ENCODE data around the gene TMEM108. TPM values are rescaled to one million over a fixed set of nuclear protein-coding genes. Genes with fewer than 3 reads are reported as not detected.
A peak's percentile ranks its signal among the peaks of the same experiment; 100 is the strongest.
"Not testable (repeated sequence)": the region's sequence is repeated elsewhere in the genome, so short reads cannot be mapped to it uniquely, and the experiment has no call there.

Gene TMEM108
- 0.17 and 0.23 TPM in 2 replicates for total RNA-seq

DNA sequence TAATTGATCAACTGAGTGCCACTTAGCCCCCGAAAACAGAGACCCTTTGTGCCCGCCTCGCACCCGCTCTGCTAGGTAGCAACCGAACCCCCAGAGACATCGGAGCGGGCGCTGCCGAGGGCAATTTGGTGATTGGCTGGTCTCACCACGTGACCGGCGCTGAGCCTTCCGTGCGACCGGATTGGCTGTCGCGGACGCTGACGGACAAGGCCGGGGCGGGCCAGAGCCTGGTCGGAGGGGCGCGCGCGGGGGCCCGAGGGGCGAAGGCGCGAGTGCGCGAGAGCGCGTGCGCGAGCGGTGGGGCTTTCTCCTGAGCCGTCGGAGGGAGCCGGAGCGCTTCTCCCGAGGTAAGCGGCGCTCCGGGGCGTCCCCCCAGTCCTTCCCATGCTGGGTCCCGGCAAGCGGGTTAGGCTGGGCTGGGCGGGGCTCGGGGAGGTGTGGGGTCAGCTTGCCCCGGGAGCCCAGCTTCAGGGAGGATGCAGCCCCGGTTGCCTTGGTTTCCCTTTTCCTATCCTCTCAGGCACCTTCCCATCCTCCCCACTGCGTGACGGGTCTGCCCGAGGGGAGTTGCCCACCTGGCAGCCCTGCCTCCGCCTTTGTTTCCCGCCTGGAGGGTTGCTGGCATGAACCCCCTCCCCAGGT lies at the start of gene TMEM108:
Gene TMEM108, plus strand, starts transcription at position 303 of the 642 bp plus-strand sequence.
- peak; percentile 66 for DNase-seq

GRCh38 chr3:132995971-132996370 lies 42.2 kb upstream of the TMEM108 start:
- no peak for DNase-seq

GRCh38 chr3:132997404-132998185 lies 40.6 kb upstream of the TMEM108 start:
- DNase-seq, result no peak

DNA sequence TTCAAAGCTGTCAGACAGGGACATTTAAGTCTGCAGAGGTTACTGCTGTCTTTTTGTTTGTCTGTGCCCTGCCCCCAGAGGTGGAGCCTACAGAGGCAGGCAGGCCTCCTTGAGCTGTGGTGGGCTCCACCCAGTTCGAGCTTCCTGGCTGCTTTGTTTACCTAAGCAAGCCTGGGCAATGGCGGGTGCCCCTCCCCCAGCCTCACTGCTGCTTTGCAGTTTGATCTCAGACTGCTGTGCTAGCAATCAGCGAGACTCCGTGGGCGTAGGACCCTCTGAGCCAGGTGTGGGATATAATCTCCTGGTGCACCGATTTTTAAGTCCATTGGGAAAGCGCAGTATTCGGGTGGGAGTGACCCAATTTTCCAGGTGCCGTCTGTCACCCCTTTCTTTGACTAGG lies 33.2 kb upstream of the TMEM108 start:
- not testable (repeated sequence) for DNase-seq

- no peak for DNase-seq
Measured at GRCh38 chr3:133007601-133008000, 30.6 kb upstream of the TMEM108 start.

DNA sequence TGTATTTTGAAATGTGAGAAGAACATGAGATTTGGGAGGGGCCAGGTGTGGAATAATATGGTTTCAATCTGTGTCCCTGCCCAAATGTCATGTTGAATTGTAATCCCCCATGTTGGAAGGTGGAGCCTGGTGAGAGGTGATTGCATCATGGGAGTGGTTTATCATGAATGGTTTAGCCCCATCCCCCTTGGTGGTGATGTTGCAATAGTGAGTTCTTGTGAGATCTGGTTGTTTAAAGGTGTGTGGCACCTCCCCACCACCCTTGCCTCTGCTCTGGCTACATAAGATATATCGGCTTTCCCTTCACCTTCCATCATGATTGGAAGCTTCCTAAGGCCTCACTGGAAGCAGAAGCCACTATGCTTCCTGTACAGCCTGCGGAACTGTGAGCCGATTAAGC lies 23.9 kb upstream of the TMEM108 start:
- no peak for DNase-seq

GRCh38 chr3:133015573-133015972 lies 22.6 kb upstream of the TMEM108 start:
- DNase-seq, result not testable (repeated sequence)

- no peak for DNase-seq
Measured at GRCh38 chr3:133016838-133017309, 21.3 kb upstream of the TMEM108 start.

DNA sequence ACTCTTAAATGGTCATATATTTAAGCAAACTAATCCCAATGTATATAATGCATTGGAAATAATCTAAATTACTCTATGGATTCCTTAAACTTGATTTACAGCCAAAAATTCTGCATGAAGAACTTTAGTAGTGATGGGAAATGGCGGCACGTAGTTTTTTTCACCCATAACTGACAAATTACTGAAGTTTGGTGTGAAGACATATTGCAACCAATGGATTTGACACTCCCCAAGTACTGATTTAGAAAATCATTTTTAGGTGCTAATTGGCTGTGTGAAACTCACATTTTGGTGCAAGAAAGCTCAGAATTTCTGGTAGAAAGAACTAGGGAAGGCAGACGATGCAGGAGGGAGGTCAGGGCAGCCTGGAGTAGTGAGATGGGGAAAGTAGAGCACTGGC lies 19.3 kb upstream of the TMEM108 start:
- DNase-seq, result no peak

GRCh38 chr3:133021206-133021605 lies 17.0 kb upstream of the TMEM108 start:
- no peak for DNase-seq

DNA sequence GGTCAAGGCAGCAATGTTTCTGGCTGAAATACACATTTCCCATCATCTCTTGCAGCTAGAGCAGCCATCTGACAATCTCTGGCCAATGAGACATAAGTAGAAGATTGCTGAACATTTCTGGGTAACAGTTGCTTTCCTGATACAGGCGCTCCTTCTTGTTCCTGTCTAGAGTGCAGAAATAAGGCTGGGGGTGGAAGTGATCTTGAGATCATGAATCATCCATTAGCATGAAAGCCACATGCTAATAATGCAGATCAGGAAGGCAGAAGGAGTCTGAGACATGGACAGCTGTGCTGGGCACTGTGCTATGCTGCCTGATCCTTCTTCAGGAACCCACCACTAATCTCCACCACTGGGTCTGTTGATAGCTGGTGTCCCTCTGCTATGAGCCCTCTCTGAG lies 14.8 kb upstream of the TMEM108 start:
- no peak for DNase-seq

DNA sequence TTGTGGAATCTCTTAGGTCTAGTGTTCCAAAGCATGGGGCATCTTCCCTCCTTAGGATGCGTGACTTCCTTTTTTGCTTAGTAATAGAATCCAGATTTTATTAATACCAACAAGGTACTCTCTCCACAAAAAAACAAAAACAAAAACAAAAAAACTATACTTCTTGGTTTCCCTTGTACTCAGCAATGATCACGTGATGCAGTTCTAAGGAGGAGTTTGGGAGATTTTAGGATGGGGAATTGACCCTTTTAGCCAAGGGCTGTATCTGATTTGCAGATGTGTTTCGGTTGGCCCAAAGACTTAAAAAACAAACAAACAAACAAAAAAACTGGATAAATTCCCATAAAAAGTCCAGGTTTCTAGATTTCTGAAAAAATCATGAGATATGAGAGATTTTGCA lies 12.6 kb upstream of the TMEM108 start:
- no peak for DNase-seq

DNA sequence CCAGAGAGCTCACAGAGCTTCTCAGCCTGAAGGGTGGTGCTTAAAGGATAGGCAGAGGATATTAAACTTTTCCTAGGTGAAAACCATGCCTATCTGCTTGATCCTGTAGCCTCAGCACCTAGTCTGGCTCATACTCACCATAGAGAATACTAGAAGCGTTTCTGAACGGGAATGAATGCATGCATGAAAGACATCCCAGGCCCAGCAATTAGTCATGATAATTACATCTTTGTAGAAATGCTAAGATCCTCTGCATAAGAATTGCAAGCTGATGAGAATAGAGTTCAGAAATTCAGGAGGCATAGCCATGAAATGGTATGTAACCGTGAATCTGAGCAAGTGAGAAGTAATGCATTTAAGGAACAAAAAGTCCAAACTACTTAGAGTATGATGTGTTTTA lies 5.9 kb upstream of the TMEM108 start:
- DNase-seq, result no peak

DNA sequence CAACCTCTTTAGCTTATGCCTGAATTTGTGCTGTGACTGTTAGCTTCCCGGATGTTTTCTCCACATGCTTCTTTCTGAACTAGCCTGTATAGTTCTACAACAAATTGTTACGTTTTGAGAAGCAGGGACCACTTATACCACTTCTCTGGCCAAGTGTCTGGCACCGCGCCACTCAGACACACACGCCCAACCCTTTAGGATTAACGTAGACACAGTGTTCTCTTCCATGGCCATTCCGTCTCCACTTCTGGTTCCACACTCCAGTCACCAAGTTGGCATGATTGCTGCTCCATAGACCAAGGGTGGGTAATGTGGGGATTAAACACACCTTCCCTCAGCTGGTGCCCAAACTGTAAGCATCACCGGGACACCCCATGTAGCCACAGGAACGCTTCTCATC lies 755 bp upstream of the TMEM108 start:
- DNase-seq, result no peak

DNA sequence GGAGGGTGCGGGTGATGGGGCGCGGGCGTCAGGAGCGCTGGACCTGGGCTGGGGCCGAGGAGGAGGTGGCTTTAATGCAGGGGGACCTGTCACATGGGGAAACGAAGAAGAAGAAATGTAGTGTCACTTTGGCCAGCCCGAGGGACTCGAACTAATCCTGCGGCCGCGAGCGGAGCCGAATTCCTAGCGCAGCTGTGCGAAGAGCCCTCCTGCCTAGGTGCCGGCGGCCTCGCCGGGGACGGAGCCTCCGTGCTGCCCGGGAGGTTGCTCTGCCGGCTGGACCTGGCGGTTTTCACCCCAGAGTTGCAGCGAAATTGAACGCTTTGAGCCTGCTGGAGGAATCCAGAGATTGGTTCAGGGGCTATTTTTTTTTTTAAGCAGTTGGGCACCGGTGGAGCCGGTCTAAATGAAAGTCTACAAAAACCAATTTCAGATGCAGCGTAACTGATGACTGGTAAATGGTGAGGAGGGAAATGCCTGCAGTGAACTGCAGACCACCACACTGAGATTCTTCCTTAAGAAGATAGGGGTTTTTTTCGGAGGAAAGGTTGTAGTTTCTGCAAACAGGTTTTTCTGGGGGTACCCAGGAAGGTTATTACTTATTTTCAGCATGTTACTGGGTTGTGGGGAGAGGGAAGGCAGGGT lies 662 bp downstream of the TMEM108 start:
- peak; percentile 7 for DNase-seq

- peak; percentile 87 for DNase-seq
Measured at GRCh38 chr3:133040696-133041523, 2.7 kb downstream of the TMEM108 start.

DNA sequence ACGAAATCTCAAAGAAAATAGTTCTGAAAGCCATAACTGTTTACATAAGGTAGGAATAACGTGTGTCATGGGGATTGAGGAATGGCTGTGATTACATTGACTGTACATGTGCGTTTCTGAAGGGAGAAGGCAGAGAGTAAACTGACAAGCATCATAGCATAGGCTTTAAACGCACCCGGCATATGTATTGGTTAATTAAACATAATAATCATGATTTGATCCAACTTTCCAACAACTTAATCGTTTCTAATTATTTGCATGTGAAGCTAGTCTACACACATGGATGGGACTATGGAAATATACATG lies 3.3 kb downstream of the TMEM108 start:
- DNase-seq, result no peak

DNA sequence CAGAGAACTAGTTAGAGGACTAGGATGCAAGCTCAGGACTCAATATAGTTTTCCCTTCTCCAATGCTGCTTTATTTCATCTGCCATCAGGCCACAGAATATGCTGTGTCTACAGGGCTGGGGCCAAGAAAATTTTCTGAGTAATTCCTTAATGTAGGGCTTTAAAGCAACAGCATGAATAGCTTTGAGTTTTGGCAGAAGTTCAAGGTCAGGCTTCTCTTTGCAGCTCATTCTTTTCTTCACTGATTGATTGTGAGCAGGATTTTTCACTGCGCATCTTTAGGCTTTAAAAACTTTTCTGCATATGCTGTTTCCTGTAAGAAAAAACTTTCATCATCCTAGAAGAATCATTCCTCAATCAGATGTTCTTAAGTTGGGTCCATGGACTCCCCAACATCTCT lies 4.6 kb downstream of the TMEM108 start:
- DNase-seq, result no peak

DNA sequence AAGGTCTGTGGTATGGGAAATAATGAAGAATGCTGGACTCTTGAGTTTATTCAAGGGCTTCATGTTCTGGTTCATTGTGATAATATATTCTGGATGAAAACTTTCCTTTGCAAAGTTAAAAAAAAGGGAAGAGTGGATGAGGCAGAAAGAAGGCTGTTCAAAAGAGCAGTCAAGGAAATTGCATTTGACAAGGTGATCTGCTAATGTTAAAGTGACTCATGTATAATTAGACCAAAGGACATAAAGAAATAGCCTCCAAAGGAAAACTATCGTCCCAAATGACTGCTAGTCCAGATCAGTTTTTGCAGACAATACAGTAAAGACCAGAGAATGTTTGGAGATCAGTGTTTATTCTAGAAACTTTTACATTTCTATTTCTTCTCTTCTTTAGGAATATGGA lies 9.8 kb downstream of the TMEM108 start:
- no peak for DNase-seq

DNA sequence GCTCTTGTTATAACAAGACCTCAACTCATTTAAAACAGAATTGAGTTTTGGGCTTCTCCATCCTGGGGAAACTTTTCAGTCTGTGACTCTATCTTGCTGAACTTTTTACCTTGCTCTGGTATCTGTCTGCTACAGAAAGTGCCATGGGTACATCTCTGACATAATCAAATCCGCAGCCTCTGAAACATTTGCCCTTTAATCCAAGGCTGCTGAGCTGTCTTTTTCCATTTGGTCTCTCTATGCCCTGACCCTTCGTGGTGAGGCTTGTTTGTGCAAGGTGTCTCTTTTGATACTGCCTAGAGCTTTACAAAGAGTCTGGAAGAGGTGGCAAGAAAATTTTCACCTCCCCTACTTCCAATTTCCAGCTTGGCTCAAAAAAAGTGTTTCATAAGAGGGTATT lies 11.3 kb downstream of the TMEM108 start:
- no peak for DNase-seq

DNA sequence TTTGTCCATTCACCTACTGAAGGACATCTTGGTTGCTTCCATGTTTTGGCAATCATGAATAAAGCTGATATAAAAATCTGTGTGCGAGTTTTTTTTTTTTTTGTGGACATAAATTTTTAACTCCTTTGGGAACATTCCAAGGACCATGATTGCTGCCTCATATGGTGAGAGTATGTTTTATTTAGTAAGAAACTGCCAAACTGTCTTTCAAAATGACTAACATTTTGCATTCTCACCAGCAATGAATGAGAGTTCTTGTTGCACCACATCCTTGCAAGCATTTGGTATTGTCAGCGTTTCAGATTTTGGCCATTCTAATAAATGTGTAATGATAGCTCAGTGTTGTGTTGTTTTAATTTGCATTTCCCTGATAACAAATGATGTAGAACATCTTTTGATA lies 12.7 kb downstream of the TMEM108 start:
- no peak for DNase-seq

- DNase-seq, result no peak
Measured at GRCh38 chr3:133053532-133053931, 15.3 kb downstream of the TMEM108 start.

DNA sequence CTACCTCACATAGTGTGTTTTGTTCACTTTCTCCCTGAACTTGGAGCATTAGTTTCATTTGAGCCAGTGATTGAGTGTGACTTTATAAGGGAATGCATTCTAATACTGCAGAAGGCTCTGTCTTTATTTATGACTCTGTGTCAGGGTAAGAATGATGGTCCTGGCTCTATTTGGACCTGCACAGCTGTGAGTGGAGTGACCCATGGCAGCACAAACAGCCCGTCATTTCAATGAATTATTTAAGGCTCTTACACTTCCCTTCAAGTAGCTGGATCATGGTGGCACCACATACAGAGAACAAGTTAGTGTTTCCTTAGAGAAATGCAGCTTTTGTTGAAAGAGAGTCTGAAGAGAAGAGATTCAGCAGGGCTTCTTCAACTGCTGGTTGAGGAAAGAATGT lies 16.4 kb downstream of the TMEM108 start:
- no peak for DNase-seq
